GM12878 (cell line): ENCODE data around the gene SLC12A3. TPM values are rescaled to one million over a fixed set of nuclear protein-coding genes. Genes with fewer than 3 reads are reported as not detected.

Experiments used
- BCL11A ChIP-seq: IDR thresholded peaks from 2 replicates; pipeline ENCODE4 v1.6.1; 2011; ENCODE audit warnings: low read depth, low read length
- BHLHE40 ChIP-seq, 2 experiments: fragments of 450-650 bp in 1 of 2; IDR thresholded peaks; 2 replicates each; pipeline ENCODE4 v1.6.1; 2011 to 2017; ENCODE audit warnings: low read depth in 2 of 2, borderline replicate concordance in 1 of 2, improper control_type of control experiment in 1 of 2, low read length in 1 of 2, mild to moderate bottlenecking in 1 of 2
- BMI1 ChIP-seq: fragments of 450-650 bp; IDR thresholded peaks from 2 replicates; pipeline ENCODE4 v1.6.1; 2016; ENCODE audit warnings: mild to moderate bottlenecking, moderate library complexity, borderline replicate concordance
- CBFB ChIP-seq: IDR thresholded peaks from 2 replicates; pipeline ENCODE4 v1.6.1; 2016; ENCODE audit warnings: antibody characterized with exemption, low read depth
- CBX3 ChIP-seq: fragments of 200-600 bp; sonication (generic); IDR thresholded peaks from 2 replicates; pipeline ENCODE4 v1.6.1; 2016; ENCODE audit warnings: low read depth, borderline replicate concordance
- CHD2 ChIP-seq: IDR thresholded peaks from 2 replicates; pipeline ENCODE4 v1.6.1; 2011; ENCODE audit warnings: low read depth, low read length, improper control_type of control experiment, borderline replicate concordance
- CREM ChIP-seq: IDR thresholded peaks from 2 replicates; pipeline ENCODE4 v1.6.1; 2014; ENCODE audit warnings: antibody characterized with exemption, low read depth
- CTCF ChIP-seq, 3 experiments: IDR thresholded peaks in 2 of 3; conservative IDR thresholded peaks in 1 of 3; 2 replicates each; pipeline ENCODE4 v1.5.1; 2011; ENCODE audit warnings: low read depth in 3 of 3, low read length in 3 of 3, mild to moderate bottlenecking in 3 of 3, control low read depth in 2 of 3, moderate library complexity in 2 of 3, inconsistent platforms in 1 of 3, mixed read lengths in 1 of 3; ENCODE audit not compliant: control insufficient read depth in 2 of 3, insufficient read depth in 1 of 3; ENCODE audit errors: extremely low read depth in 1 of 3
- EED ChIP-seq: sonication (generic); IDR thresholded peaks from 2 replicates; pipeline ENCODE4 v1.6.1; 2016; ENCODE audit warnings: antibody characterized with exemption, low read depth
- FOXK2 ChIP-seq: fragments of 450-650 bp; IDR thresholded peaks from 2 replicates; pipeline ENCODE4 v1.6.1; 2017; ENCODE audit warnings: mild to moderate bottlenecking, moderate library complexity
- GATAD2B ChIP-seq: fragments of 450-650 bp; conservative IDR thresholded peaks from 2 replicates; pipeline ENCODE4 v1.6.1; 2017; ENCODE audit warnings: low read depth, mild to moderate bottlenecking, moderate library complexity
- HDAC2 ChIP-seq: fragments of 200-600 bp; sonication (generic); IDR thresholded peaks from 2 replicates; pipeline ENCODE4 v1.6.1; 2017
- HDGF ChIP-seq: fragments of 450-650 bp; IDR thresholded peaks from 2 replicates; pipeline ENCODE4 v1.6.1; 2016; ENCODE audit warnings: antibody characterized with exemption
- IKZF1 ChIP-seq: fragments of 450-650 bp; conservative IDR thresholded peaks from 2 replicates; pipeline ENCODE4 v1.6.1; 2017; ENCODE audit warnings: antibody characterized with exemption, mild to moderate bottlenecking
- IRF4 ChIP-seq: IDR thresholded peaks from 2 replicates; pipeline ENCODE4 v1.6.1; 2011; ENCODE audit warnings: low read depth, low read length
- JUNB ChIP-seq: IDR thresholded peaks from 2 replicates; pipeline ENCODE4 v1.6.1; 2016; ENCODE audit warnings: antibody characterized with exemption, mild to moderate bottlenecking
- JUND ChIP-seq: IDR thresholded peaks from 2 replicates; pipeline ENCODE4 v1.6.1; 2012; ENCODE audit warnings: low read depth, mild to moderate bottlenecking, low read length, improper control_type of control experiment, moderate library complexity
- LARP7 ChIP-seq: fragments of 450-650 bp; IDR thresholded peaks from 2 replicates; pipeline ENCODE4 v1.6.1; 2017; ENCODE audit warnings: mild to moderate bottlenecking
- MTA2 ChIP-seq: fragments of 450-650 bp; IDR thresholded peaks from 2 replicates; pipeline ENCODE4 v1.6.1; 2016; ENCODE audit warnings: low read depth, mild to moderate bottlenecking, moderate library complexity
- MTA3 ChIP-seq: IDR thresholded peaks from 2 replicates; pipeline ENCODE4 v1.6.1; 2012; ENCODE audit warnings: low read length, inconsistent platforms, borderline replicate concordance
- NR2C1 ChIP-seq: fragments of 450-650 bp; IDR thresholded peaks from 2 replicates; pipeline ENCODE4 v1.6.1; 2017; ENCODE audit warnings: antibody characterized with exemption, mild to moderate bottlenecking, moderate library complexity
- NRF1 ChIP-seq: conservative IDR thresholded peaks from 2 replicates; pipeline ENCODE4 v1.6.1; 2011; ENCODE audit warnings: mild to moderate bottlenecking, low read depth, low read length, improper control_type of control experiment
- RELA ChIP-seq: fragments of 450-650 bp; IDR thresholded peaks from 2 replicates; pipeline ENCODE4 v1.8.0; 2014; ENCODE audit warnings: borderline replicate concordance; ENCODE audit not compliant: partially characterized antibody
- SMARCA5 ChIP-seq: fragments of 450-650 bp; IDR thresholded peaks from 2 replicates; pipeline ENCODE4 v1.6.1; 2017; ENCODE audit warnings: mild to moderate bottlenecking
- TCF3 ChIP-seq: IDR thresholded peaks from 2 replicates; pipeline ENCODE4 v1.6.1; 2012; ENCODE audit warnings: low read depth, mild to moderate bottlenecking, low read length, borderline replicate concordance; ENCODE audit not compliant: insufficient read depth
- ZBTB11 ChIP-seq: fragments of 450-650 bp; formaldehyde crosslinking; IDR thresholded peaks from 2 replicates; pipeline ENCODE4 v1.5.0; 2022; ENCODE audit warnings: mild to moderate bottlenecking, missing genetic modification characterization
- ZSCAN29 ChIP-seq: fragments of 450-650 bp; IDR thresholded peaks from 2 replicates; pipeline ENCODE4 v1.6.1; 2017; ENCODE audit warnings: mild to moderate bottlenecking, moderate library complexity
- polyA plus RNA-seq, 11 experiments: library from polyadenylated mRNA; depleted of rRNA in 4 of 11; unstranded in 6 of 11; stranded (reverse) in 5 of 11; fragments of >200 nt; fragmentation: Nextera tagmentation in 4 of 11; fragmentation: Illumina TruSeq in 1 of 11; extraction: Ambion mirVana in 4 of 11; extraction: Trizol in 1 of 11; gene quantifications; 1 replicate in 1 of 11; 2 replicates in 10 of 11; pipeline versions ENCODE4 v1.2.1 to v1.2.3, GENCODE V29; 2011 to 2016; ENCODE audit warnings: inconsistent platforms in 2 of 11, missing spikeins in 2 of 11, low read depth in 1 of 11
- total RNA-seq, 4 experiments: library from RNA; depleted of rRNA in 3 of 4; stranded (reverse); fragments of >200 nt in 3 of 4; fragmentation: Illumina TruSeq in 1 of 4; extraction: Trizol in 1 of 4; gene quantifications; 2 replicates each; pipeline versions ENCODE4 v1.2.1 to v1.2.3, GENCODE V29; 2013 to 2021
- TF ChIP-seq, protein P1 (sequence below): IDR thresholded peaks from 2 replicates; pipeline ENCODE4 v1.6.1; 2011; ENCODE audit warnings: borderline replicate concordance, low read depth, mild to moderate bottlenecking, moderate library complexity, low read length; ENCODE audit not compliant: insufficient read depth, poor library complexity, severe bottlenecking

SLC12A3 gene
- total and polyA plus RNA-seq, 10 of the 15 experiments (the other 5 are each of a cell fraction or from before 2014, with no cell fraction given) = 0.05 to 6.3 (median 3.1) TPM

DNA sequence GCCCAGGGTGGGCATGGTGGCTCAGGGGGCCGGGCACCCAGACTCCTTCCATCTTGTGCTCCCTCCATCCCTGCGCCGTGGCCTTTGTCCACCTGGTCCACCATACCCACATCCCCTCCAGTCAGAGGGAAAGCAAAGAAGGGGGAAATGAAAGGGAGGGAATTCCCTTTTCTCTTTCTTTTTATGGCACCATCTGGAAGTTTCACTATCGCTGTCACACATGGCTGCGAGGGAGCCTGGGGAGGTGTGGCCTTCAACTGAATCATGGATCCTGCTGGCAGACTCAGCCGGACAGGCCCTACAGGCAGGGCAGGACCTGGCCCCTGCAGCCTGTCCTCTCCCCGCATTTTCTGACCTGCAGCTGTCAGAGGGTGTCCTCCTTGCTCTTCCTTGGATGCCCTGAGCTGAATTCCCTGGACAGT is 6.2 kb downstream of the SLC12A3 start (continued):
- TF ChIP-seq GATAD2B = peak; percentile 80
- 0 out of 2 replicates have a peak, but pooled peaks have one; percentile 7 for TF ChIP-seq SMARCA5
- peak; percentile 99 for TF ChIP-seq EED
- no peak for TF ChIP-seq NR2C1
- TF ChIP-seq JUND = no peak
- peak; percentile 82; the same call in 1 of the 2 replicates for TF ChIP-seq MTA3
- no peak for TF ChIP-seq HDAC2
- TF ChIP-seq LARP7 = no peak
- peak; percentile 81 for TF ChIP-seq RELA
- 0 out of 2 replicates have a peak, but pooled peaks have one; percentile 47 for TF ChIP-seq HDGF
- TF ChIP-seq CBFB = 0 out of 2 replicates have a peak, but pooled peaks have one; percentile 54
- TF ChIP-seq BMI1 = peak; percentile 16; the same call in 1 of the 2 replicates
- TF ChIP-seq BCL11A = peak; percentile 92
- no peak for TF ChIP-seq ZSCAN29
- peak; percentile 66 for TF ChIP-seq MTA2
- TF ChIP-seq, protein P1, sequence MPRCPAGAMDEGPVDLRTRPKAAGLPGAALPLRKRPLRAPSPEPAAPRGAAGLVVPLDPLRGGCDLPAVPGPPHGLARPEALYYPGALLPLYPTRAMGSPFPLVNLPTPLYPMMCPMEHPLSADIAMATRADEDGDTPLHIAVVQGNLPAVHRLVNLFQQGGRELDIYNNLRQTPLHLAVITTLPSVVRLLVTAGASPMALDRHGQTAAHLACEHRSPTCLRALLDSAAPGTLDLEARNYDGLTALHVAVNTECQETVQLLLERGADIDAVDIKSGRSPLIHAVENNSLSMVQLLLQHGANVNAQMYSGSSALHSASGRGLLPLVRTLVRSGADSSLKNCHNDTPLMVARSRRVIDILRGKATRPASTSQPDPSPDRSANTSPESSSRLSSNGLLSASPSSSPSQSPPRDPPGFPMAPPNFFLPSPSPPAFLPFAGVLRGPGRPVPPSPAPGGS = peak; percentile 61
- TF ChIP-seq CTCF (IDR thresholded peaks at IDR 0.05 in 2 of 3, conservative IDR thresholded peaks at IDR 0.05 in 1 of 3; ENCODE audit: control insufficient read depth in 2 of 3, extremely low read depth in 1 of 3, insufficient read depth in 1 of 3, low read depth in 3 of 3, low read length in 3 of 3) = peak in 1 of 3 experiments; percentile 36; a peak in 1 of 6 replicates
- peak; percentile 96 for TF ChIP-seq IKZF1
- peak; percentile 97 for TF ChIP-seq TCF3
- no peak for TF ChIP-seq NRF1
- no peak for TF ChIP-seq FOXK2
- no peak for TF ChIP-seq ZBTB11 (CRISPR knock-in tag)
- no peak for TF ChIP-seq CBX3
- peak; percentile 91 for TF ChIP-seq IRF4
- TF ChIP-seq CHD2 = no peak
- TF ChIP-seq CREM = peak; percentile 90
- TF ChIP-seq JUNB = peak; percentile 92
- peak; percentile 48 to 56; a peak in 2 of 4 replicates for TF ChIP-seq BHLHE40 (IDR thresholded peaks at IDR 0.05; ENCODE audit: borderline replicate concordance in 1 of 2, low read depth in 2 of 2, low read length in 1 of 2)
